A673 (cell line): ENCODE data around the gene ZNF516. TPM values are rescaled to one million over a fixed set of nuclear protein-coding genes. Genes with fewer than 3 reads are reported as not detected.

Experiments used
- BruUV-seq: library from RNA; stranded (reverse); fragments of 400-500 nt; replicated peaks from 2 replicates; lab custom pipeline; 2021; lab: Mats Ljungman, UMichigan
- CTCF ChIA-PET: fragments of 300-600 bp; sonication (Branson Sonifier 250); formaldehyde crosslinking; loops from one replicate; lab custom pipeline; 2022; ENCODE audit warnings: antibody characterized with exemption; lab: Charles Lee
- POLR2A ChIA-PET: fragments of 300-600 bp; sonication (Branson Sonifier 250); formaldehyde crosslinking; loops from one replicate; lab custom pipeline; 2022; ENCODE audit warnings: antibody characterized with exemption; ENCODE audit not compliant: low non-redundant PET; lab: Charles Lee
- DNase-seq: peaks from one replicate; pipeline ENCODE4 v3.0.0-alpha.2; 2015; ENCODE audit warnings: low spot score
- H3K27ac ChIP-seq: fragments of 200-600 bp; sonication (generic); 2 replicates; pipeline ENCODE4 v1.5.1; 2016; ENCODE audit warnings: mixed run types, low read depth, mild to moderate bottlenecking, mixed read lengths, antibody characterized with exemption, low read length; ENCODE audit not compliant: poor library complexity, severe bottlenecking
- H3K27me3 ChIP-seq: fragments of 200-600 bp; sonication (generic); replicated peaks from 2 replicates; pipeline ENCODE4 v1.6.1; 2017; ENCODE audit warnings: mixed run types, low read depth, mild to moderate bottlenecking, mixed read lengths, antibody characterized with exemption, low read length; ENCODE audit not compliant: insufficient read depth, poor library complexity
- H3K36me3 ChIP-seq: fragments of 200-600 bp; sonication (generic); 2 replicates; pipeline ENCODE4 v1.6.1; 2016; ENCODE audit warnings: mixed run types, mild to moderate bottlenecking, mixed read lengths, antibody characterized with exemption, low read length; ENCODE audit not compliant: insufficient read depth, poor library complexity, severe bottlenecking
- H3K4me1 ChIP-seq: fragments of 200-600 bp; sonication (generic); 2 replicates; pipeline ENCODE4 v1.6.1; 2017; ENCODE audit warnings: mixed run types, mild to moderate bottlenecking, mixed read lengths, antibody characterized with exemption, low read length; ENCODE audit not compliant: insufficient read depth, poor library complexity, severe bottlenecking
- H3K4me3 ChIP-seq: fragments of 200-600 bp; sonication (generic); 2 replicates; pipeline ENCODE4 v1.5.1; 2016; ENCODE audit warnings: low read depth, mixed run types, mild to moderate bottlenecking, mixed read lengths, low read length; ENCODE audit not compliant: poor library complexity, severe bottlenecking
- H3K9me3 ChIP-seq: fragments of 200-600 bp; sonication (generic); 2 replicates; pipeline ENCODE4 v1.6.1; 2016; ENCODE audit warnings: mixed run types, low read depth, mild to moderate bottlenecking, mixed read lengths, antibody characterized with exemption, low read length; ENCODE audit not compliant: poor library complexity, severe bottlenecking
- EZH2 ChIP-seq: fragments of 200-600 bp; sonication (generic); IDR thresholded peaks from 2 replicates; pipeline ENCODE4 v1.6.1; 2017; ENCODE audit warnings: borderline replicate concordance, low read depth, mild to moderate bottlenecking, mixed read lengths, antibody characterized with exemption, low read length; ENCODE audit not compliant: poor library complexity, severe bottlenecking
- intact Hi-C: fragments of 100-400 bp; cut with micrococcal nuclease; formaldehyde crosslinking; loops from one replicate; pipeline ENCODE4 v1.10.0; 2022; ENCODE audit not compliant: unreplicated experiment
- total RNA-seq: library from RNA; stranded (reverse); gene quantifications from 2 replicates; pipeline ENCODE4 v1.2.3, GENCODE V29; 2021
- TF ChIP-seq, protein P1 (sequence below): fragments of 300-800, 200-600 bp; sonication (generic); conservative IDR thresholded peaks from 2 replicates; pipeline ENCODE4 v1.5.1; 2017; ENCODE audit warnings: low read depth, mild to moderate bottlenecking, antibody characterized with exemption, low read length, moderate library complexity, mixed read lengths

Gene ZNF516
- total RNA-seq, 1 experiment from 2014 or later: 32.3 TPM

DNA sequence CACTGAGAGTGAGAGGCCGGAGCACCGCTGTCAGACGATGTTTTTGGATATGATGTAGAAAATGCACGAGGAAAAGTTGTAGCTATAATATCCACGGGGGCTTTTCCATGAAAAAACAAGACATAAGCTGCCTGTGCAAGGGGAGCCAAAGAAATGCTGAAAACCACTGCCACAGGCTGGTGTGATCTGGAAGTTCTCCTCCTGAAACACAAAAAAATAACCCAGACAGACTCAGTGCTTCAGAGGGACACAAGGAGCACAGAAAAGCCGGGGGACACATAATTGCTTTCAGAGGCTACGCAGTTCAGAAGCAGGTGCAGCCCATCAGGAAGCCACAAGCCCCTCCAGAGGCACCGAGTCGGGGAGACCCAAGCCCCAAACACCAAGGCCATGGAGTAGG lies 98.2 kb downstream of the ZNF516 start:
- CTCF ChIA-PET: interaction anchor here (1.1 kb wide), 1 partner anchor 237 kb away, joined by 3 read pairs; no protein-coding TSS in a partner anchor
- TF ChIP-seq, protein P1, sequence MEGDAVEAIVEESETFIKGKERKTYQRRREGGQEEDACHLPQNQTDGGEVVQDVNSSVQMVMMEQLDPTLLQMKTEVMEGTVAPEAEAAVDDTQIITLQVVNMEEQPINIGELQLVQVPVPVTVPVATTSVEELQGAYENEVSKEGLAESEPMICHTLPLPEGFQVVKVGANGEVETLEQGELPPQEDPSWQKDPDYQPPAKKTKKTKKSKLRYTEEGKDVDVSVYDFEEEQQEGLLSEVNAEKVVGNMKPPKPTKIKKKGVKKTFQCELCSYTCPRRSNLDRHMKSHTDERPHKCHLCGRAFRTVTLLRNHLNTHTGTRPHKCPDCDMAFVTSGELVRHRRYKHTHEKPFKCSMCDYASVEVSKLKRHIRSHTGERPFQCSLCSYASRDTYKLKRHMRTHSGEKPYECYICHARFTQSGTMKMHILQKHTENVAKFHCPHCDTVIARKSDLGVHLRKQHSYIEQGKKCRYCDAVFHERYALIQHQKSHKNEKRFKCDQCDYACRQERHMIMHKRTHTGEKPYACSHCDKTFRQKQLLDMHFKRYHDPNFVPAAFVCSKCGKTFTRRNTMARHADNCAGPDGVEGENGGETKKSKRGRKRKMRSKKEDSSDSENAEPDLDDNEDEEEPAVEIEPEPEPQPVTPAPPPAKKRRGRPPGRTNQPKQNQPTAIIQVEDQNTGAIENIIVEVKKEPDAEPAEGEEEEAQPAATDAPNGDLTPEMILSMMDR: no peak
- no peak for TF ChIP-seq EZH2

DNA sequence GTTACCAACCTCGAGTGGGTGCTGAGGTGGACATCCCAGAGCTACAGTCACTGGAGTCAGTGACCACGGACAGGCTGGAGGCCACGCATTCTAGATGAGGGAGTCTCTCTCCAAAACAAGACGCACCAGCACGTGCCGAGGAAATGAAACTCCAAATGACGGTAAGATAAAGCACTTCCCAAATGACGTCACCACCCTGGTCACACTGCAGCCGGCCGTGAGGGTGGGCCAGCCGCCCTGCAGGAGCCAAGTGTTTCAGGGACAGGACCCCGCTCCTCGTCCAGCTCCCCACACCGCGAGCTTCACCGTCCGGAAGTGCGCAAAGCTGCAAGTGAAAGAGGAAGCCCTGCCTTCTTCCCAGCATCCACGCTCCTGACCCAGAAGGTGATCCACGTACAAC lies 99.4 kb downstream of the ZNF516 start:
- POLR2A ChIA-PET: no interaction called here
- Histone ChIP-seq H3K27ac (no peak overlapping the region), H3K27me3 (no peaks in the 10 kb centered on the region), H3K9me3 (no peaks in the 10 kb centered on the region), H3K4me3 (no peak overlapping the region), H3K4me1 (no peaks in the 10 kb centered on the region), H3K36me3 (no peaks in the 10 kb centered on the region)
- CTCF ChIA-PET: interaction anchor here (0.5 to 1.1 kb wide), 2 partner anchors 238 to 295 kb away, joined by 3 to 5 read pairs; no protein-coding TSS in a partner anchor
- intact Hi-C loops: loop anchor here (10.0 kb wide), 1 partner anchor 589 kb away; no protein-coding TSS in a partner anchor
- BruUV-seq: no TSS peak
- no peak for DNase-seq
- TF ChIP-seq, protein P1: no peak
- TF ChIP-seq EZH2: no peak

More for the DNA sequence above, 98.2 kb downstream of the ZNF516 start:
- Histone ChIP-seq H3K4me3 (no peak overlapping the region), H3K36me3 (no peaks in the 10 kb centered on the region), H3K27me3 (no peaks in the 10 kb centered on the region), H3K4me1 (no peaks in the 10 kb centered on the region), H3K27ac (no peak overlapping the region), H3K9me3 (no peaks in the 10 kb centered on the region)
- intact Hi-C loops: loop anchor here (10.0 kb wide), 1 partner anchor 588 kb away; no protein-coding TSS in a partner anchor
- BruUV-seq: no TSS peak
- DNase-seq: no peak
- POLR2A ChIA-PET: no interaction called here

DNA sequence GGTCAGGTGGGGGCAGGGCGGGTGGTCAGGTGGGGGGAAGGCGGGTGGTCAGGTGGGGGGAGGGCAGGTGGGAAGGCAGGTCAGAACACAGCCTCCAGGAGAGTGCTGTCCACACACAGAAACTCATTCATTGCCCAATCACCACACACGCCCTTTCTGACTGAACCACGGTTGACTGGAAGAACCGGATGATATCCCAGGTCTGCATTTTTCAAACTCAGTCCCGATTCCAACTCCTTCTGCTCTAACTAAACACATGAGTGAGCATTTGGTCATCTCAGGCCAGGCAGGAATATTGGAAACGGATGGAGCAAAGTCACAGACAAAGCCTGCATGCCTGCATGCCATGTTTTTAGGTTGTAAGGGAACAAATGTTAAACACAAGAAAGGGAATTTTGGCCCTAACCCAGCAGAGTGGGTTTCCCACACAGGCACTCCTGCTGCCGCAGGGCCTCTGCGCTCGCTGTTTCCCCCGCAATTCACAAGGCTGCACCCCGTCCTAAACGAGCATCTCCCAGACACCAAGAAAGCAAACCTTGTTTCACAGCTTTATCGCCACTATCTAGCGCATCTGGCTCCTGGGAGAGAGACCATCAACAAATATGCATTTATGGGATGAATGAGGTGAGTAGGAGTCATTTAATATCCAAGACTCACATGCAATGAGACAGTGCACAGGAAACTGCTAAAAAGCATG lies 100.1 kb downstream of the ZNF516 start:
- CTCF ChIA-PET: interaction anchor here (0.5 kb wide), 1 partner anchor 296 kb away, joined by 5 read pairs; no protein-coding TSS in a partner anchor
- no peaks in the 10 kb centered on the region for H3K36me3 ChIP-seq
- H3K9me3 ChIP-seq: no peaks in the 10 kb centered on the region
- H3K4me3 ChIP-seq: no peak overlapping the region
- no TSS peak for BruUV-seq
- intact Hi-C loops: loop anchor here (10.0 kb wide), 1 partner anchor 590 kb away; no protein-coding TSS in a partner anchor
- no peaks in the 10 kb centered on the region for H3K27me3 ChIP-seq
- no peaks in the 10 kb centered on the region for H3K4me1 ChIP-seq
- POLR2A ChIA-PET: no interaction called here
- DNase-seq: peak; percentile 18
- H3K27ac ChIP-seq: no peak overlapping the region
- no peak for TF ChIP-seq EZH2
- TF ChIP-seq, protein P1: no peak
